GM12801 (cell line): ENCODE results near the gene RNF157.

Experiments
- TF ChIP-seq, protein P1 (sequence below): IDR thresholded peaks from one replicate; pipeline ENCODE4 v1.5.1; 2011; ENCODE audit warnings: control low read depth; ENCODE audit not compliant: insufficient read length; ENCODE audit errors: extremely low read depth

RNF157 gene

DNA sequence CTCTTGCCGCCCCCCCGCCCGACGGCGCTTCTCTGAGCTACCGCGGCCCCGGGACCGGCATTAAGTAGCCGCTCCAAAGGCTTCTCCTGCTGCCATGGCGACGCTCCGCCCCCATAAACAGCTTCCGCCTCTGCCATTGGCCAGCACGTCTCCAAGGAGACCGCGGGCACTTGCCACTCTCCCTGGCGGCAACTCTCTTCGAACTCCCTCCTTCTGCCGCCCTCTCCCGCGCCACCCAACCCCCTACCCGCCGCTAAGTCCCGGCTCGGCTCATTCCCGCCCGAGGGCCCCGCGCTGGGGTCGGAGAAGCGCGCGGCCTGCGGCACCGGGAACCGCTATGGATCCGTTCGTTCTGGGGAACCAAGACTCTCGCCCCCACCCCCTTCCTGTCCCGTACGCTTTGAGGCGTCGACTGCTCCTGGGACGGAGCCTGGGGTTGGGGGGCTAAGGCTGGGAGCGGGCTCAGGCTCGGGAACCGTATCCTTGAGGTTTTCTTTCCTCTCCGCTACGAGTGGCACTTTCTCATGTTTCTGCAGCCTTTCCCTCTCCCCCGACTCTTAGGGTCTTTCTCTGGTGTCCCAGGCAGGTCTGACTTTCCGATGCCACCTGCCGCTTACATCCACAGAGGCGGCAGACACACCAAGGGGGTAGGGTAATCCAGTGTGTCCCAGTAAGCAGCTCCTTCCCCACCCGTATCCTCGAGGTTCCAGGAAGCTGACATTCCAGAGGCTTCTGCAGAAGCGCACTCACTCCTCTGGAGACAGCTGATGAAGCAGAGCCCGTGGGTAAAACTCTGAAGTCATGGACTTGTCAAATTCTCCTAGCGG lies 98.9 kb downstream of the RNF157 start, which contains the start of gene FOXJ1:
FOXJ1 (minus strand) TSS at position 34 of the 827 bp plus-strand sequence. CDS start 850 bp downstream, outside the sequence.
- TF ChIP-seq, protein P1, sequence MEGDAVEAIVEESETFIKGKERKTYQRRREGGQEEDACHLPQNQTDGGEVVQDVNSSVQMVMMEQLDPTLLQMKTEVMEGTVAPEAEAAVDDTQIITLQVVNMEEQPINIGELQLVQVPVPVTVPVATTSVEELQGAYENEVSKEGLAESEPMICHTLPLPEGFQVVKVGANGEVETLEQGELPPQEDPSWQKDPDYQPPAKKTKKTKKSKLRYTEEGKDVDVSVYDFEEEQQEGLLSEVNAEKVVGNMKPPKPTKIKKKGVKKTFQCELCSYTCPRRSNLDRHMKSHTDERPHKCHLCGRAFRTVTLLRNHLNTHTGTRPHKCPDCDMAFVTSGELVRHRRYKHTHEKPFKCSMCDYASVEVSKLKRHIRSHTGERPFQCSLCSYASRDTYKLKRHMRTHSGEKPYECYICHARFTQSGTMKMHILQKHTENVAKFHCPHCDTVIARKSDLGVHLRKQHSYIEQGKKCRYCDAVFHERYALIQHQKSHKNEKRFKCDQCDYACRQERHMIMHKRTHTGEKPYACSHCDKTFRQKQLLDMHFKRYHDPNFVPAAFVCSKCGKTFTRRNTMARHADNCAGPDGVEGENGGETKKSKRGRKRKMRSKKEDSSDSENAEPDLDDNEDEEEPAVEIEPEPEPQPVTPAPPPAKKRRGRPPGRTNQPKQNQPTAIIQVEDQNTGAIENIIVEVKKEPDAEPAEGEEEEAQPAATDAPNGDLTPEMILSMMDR = no peak

DNA sequence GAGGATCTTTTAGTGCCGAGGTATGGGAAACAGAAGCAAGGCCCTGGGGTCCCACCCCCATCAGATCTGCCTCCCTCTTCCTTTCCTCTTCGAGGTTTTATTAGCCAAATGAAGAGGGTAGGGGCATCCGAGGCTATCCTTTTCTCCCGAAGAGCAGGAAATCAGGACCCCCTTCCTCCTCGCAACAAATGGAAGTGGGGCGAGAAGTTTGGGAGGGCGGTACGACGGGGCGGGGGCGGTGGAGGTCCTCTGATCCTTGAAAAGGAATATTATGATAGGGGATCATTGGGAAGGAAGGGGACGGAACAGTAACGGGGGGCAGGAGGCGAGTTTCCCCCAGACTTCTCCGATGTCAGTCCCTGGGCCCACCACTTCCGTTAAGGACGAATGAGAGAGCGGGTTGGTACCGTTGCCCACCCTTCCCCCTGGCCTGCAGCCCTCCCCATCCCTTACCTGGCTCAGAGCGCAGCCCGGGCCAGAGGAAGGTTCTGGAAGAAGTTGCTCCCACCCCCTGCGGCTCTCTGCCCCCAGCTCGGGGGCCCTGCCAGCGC lies 99.6 kb downstream of the RNF157 start:
- TF ChIP-seq, protein P1 = no peak

DNA sequence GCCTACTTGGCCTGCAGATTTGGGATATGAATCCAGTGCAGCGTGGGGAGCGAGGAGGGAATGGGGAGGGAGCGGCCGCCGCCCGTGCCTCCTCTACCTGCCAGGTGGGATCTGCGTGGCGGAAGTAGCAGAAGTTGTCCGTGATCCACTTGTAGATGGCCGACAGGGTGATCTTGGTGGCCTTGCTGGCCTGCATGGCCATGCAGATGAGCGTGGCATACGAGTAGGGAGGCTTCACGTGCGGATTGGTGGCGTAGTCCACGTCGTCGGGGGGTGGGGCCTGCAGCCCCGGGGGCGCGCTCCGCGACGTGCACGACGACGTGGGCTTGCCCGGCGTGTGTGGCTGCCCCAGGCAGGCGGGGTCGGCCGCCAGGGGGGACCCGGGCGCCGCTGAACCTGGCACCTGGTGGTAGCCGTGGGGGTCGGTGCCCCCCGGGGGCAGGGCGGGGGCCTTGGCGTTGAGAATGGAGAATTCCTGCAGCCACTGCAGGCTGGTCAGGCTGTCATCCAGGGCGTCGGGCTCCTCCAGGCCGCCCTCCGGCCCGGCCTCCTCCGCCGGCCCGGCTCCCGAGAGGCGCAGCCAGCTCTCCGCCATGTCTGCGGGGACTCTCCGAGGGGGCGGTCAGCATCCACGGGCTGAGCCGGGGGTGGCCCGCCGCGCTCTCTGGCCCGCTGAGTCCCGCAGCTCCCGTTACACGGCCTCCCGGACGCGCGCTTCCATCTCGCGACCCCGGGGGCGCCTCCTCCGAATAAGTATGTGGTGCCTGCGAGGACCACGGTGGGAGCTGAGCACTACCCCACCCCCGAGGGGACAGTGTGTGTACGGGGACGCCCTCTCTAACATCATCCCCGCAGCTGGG lies 100.3 kb downstream of the RNF157 start:
- TF ChIP-seq, protein P1 = no peak

DNA sequence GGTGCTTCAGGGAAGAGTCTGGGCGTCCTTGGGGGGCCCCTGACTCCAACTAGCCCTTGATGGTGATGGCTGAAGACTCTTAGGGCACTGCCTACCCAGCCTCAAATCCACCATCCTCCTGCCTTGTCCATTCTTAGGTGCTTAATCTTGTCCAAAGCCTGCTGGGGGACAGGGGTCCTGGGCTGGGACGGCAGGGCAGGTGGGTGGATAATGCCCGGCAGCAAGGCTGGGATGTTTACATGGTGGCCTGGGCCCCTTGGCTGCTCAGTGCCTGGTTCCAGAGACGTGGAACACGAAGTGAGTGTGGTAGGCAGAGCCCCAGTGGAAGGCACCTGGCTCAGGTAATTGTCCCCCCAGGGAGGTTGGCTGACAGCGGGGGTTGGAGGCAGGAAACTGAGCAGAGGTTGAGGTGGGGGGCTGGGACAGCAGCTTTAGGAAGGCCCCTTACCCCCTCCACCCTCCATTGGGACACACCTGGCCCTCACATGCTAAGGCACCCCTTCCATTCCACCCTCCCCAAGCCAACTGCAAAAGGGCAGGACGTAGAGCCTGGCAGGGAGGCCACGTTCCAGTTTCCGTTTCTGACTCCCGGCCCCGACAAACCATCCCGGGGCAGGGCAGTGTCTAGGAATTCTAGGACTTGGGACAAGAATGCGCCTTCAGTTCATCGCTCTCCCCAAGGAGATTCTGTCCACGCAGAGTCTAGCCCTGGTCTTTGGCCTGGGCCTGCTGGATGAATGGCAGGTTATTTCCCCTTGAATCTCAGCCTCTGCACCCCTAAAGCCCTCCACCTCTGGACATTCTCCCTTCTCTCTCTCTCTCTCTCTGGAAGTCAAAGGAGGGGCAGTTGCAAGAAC lies 101.2 kb downstream of the RNF157 start:
- TF ChIP-seq, protein P1 = no peak

DNA sequence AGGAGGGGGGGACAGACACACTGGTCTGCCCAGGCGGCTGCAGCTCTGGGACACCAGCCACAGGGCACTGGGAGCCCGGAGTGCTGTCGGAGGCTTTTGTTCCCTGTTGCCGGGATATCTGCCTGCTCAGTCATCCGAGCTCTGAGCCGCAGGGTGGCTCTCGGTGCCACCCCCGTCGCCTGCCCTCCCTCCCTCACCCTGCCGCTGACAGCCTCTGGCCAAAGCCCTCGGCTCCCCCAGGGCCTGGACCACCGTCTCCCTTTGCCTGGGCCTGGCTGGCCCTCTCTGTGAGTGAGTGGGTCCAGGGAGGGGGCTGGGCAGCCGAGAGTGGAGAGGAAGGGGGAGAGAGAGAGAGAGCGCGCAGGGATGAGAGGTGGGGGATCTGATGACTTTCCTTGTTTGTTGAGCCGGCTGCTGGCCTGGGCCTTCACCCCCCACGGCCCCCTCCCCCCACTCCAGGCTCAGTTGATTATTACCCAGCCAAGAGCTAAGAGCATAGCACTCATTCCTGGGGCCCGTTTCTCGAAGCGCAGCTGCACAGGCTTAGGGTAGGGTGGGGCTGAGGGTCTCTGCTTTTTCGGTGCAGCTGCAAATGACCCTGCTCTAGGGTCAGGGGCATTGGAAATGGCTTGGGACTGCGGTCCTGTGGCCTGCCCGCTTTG lies 101.9 kb downstream of the RNF157 start:
- TF ChIP-seq, protein P1 = no peak

DNA sequence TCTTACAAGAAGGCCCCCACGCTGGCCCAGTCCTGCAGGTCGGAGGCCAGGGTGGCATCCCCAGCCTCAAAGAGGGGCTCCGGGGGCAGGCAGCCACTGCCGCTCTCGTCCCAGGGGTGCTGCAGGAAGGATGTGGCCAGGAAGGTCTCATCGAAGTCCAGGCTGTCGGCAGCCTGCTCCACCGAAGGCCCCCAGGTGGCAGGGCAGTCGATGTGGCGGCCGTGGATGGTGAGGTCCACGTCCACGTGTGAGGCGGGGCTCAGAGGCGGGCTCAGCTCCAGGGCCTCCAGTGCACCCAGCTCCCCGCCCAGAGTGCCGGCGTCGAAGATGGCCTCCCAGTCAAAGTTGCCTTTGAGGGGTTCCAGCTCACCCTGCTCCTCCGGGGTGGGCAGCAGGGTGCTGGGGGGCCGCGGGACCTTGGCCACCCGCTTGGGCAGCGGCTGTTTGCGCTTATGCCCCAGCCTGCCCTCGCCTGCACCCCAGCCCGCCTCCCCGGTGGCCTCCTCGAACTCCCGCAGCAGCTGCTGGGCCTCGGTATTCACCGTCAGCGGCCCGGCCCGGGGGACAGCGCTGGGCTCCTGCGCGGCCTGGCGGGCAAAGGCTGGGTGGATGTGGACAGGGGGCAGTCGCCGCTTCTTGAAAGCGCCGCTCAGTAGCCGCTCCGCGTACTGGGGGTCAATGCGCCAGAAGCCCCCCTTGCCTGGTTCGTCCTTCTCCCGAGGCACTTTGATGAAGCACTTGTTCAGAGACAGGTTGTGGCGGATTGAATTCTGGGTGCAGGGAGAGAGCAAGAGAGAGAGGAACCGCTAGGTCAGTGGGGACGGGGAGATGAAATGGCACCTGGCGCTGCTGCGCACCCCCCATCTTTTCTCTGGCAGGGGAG lies 102.7 kb downstream of the RNF157 start:
- TF ChIP-seq, protein P1 = no peak
